Upper lobe of left lung (tissue), 4 donors: ENCODE data around the gene ZSCAN32.

Experiments used
- CTCF ChIP-seq, 6 experiments: fragments of 450-650 bp in 4 of 6; fragments of 200-600 bp in 2 of 6; sonication (generic) in 2 of 6; IDR thresholded peaks; one replicate each; pipeline ENCODE4 v1.5.1; 2016 to 2019; ENCODE audit warnings: antibody characterized with exemption in 6 of 6
- EP300 ChIP-seq, 4 donors: sonication (generic); formaldehyde crosslinking; IDR thresholded peaks; one replicate each; pipeline ENCODE4 v1.5.1; 2017; ENCODE audit warnings: antibody characterized with exemption in 4 of 4, control low read depth in 2 of 4
- POLR2A ChIP-seq, 4 donors: fragments of 450-650 bp; IDR thresholded peaks; one replicate each; pipeline ENCODE4 v1.5.1; 2016 to 2017; ENCODE audit warnings: antibody characterized with exemption in 4 of 4, mild to moderate bottlenecking in 2 of 4

DNA sequence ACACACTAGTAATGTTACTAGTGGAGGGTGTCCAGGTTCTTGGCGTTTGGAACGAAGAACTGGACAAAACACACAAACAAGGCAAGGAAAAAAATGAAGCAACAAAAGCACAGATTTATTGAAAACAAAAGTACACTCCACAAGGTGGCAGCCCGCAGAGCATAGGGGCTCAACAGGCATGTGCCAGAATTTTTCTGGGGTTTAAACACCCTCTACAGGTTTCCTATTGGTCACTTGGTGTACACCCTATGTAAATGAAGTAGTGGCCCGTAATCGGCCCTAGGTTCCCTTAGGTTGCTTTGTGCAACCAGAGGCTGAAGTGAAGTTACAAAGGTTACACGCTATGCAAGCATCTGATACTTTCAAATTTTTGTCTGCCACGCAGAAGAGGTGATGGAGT, 37.0 kb downstream of the ZSCAN32 start:
- TF ChIP-seq CTCF (IDR thresholded peaks at IDR 0.05) (no peak), POLR2A (IDR thresholded peaks at IDR 0.05) (no peak), EP300 (IDR thresholded peaks at IDR 0.05) (no peak)
